ENCODE data around the gene ZNF500.

DNA sequence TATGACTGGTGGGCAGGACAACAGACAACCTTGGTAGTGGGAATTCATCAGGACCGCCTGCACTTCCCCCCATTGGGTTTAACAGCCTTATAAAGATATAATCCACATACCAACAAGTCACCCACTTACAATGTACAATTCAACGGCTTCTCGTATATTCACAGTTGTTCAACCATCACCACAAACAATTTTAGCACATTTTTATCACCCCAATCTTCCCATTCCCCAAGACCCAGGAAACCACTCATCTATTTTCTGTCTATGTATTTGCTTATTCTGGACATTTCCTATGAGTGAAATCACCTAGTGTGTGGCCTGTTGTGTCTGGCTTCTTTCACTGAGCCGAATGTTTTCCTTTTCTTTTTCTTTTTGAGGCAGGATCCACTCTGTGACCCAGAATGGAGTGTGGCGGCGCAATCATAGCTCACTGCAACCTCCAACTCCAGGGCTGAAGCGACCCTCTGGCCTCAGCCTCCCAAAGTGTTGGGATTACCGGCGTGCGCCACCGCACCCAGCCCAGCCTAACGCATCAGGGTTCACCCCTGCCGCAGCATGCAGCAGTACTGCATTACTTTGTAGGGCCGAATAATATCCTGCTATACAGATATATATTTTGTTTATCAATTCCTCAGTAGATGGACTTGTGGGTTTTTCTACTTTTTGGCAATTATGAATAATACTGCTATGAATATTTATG, 43.7 kb downstream of the ZNF500 start:
- no peak for TF ChIP-seq CTCF (conservative IDR thresholded peaks at IDR 0.05)
- no peak for TF ChIP-seq ZFX (IDR thresholded peaks at IDR 0.05)
